B cell (primary cell): ENCODE measurements around the gene CASP9. TPM values are rescaled to one million over a fixed set of nuclear protein-coding genes. Genes with fewer than 3 reads are reported as not detected.

Source experiments
- ATAC-seq: fragments of 200-7000 bp; cut with Tn5 transposase; one replicate; pipeline ENCODE4 v1.10.0; 2021; ENCODE audit warnings: low read depth, mild to moderate bottlenecking, moderate number of reproducible peaks, moderate library complexity
- CTCF ChIA-PET: fragments of 350-600 bp; sonication (Branson Sonifier 250); formaldehyde crosslinking; loops from one replicate; lab custom pipeline; 2021; ENCODE audit warnings: antibody characterized with exemption, inconsistent platforms; lab: Charles Lee
- POLR2A ChIA-PET: fragments of 350-600 bp; sonication (Branson Sonifier 250); formaldehyde crosslinking; loops from one replicate; lab custom pipeline; 2021; ENCODE audit warnings: antibody characterized with exemption; lab: Charles Lee
- DNase-seq: peaks from one replicate; pipeline ENCODE4 v3.0.0; 2013
- H2AFZ ChIP-seq: 2 replicates; pipeline ENCODE4 v1.6.1; 2012; ENCODE audit warnings: mild to moderate bottlenecking, low read depth, low read length; ENCODE audit not compliant: insufficient read depth, poor library complexity, severe bottlenecking
- H3K27ac ChIP-seq, 2 donors: 1 replicate in 1 of 2; 2 replicates in 1 of 2; pipeline ENCODE4 v1.5.1; 2012 to 2013; ENCODE audit warnings: low read length in 2 of 2, mild to moderate bottlenecking in 2 of 2, moderate library complexity in 1 of 2
- H3K27me3 ChIP-seq, 4 experiments: fragments of 200-600 bp in 1 of 4; sonication (generic) in 1 of 4; replicated peaks in 1 of 4; 1 replicate in 2 of 4; 2 replicates in 2 of 4; pipeline versions ENCODE4 v1.6.1 to v1.7.0; 2013 to 2016; ENCODE audit warnings: low read length in 3 of 4, mild to moderate bottlenecking in 2 of 4, mixed read lengths in 1 of 4, moderate library complexity in 1 of 4; ENCODE audit not compliant: insufficient read depth in 4 of 4, control insufficient read depth in 3 of 4; ENCODE audit errors: control extremely low read depth in 1 of 4
- H3K36me3 ChIP-seq, 2 experiments: replicated peaks in 1 of 2; 1 replicate in 1 of 2; 2 replicates in 1 of 2; pipeline versions ENCODE4 v1.6.1 to v1.7.1; 2013; ENCODE audit warnings: low read length in 1 of 2; ENCODE audit not compliant: insufficient read depth in 2 of 2, control insufficient read depth in 1 of 2; ENCODE audit errors: control extremely low read depth in 1 of 2, extremely low read depth in 1 of 2
- H3K4me1 ChIP-seq, 2 donors: fragments of 200-600 bp in 1 of 2; sonication (generic) in 1 of 2; 1 replicate in 1 of 2; 2 replicates in 1 of 2; pipeline versions ENCODE4 v1.5.1 to v1.6.1; 2013 to 2017; ENCODE audit warnings: low read length in 2 of 2; ENCODE audit not compliant: control insufficient read depth in 2 of 2, insufficient read depth in 2 of 2
- H3K4me2 ChIP-seq: replicated peaks from 2 replicates; pipeline ENCODE3; 2012; ENCODE audit warnings: mild to moderate bottlenecking, low read depth, low read length; ENCODE audit not compliant: poor library complexity, severe bottlenecking
- H3K4me3 ChIP-seq, 5 experiments: fragments of 200-600 bp in 1 of 5; sonication (generic) in 1 of 5; 1 replicate in 3 of 5; 2 replicates in 2 of 5; pipeline versions ENCODE4 v1.5.1 to v1.7.0; 2011 to 2016; ENCODE audit warnings: low read length in 4 of 5, mild to moderate bottlenecking in 4 of 5, low read depth in 2 of 5, control low read depth in 1 of 5, moderate library complexity in 1 of 5; ENCODE audit not compliant: insufficient read depth in 1 of 5; ENCODE audit errors: control extremely low read depth in 1 of 5, extremely low read depth in 1 of 5
- H3K79me2 ChIP-seq: fragments of 200-600 bp; sonication (generic); one replicate; pipeline ENCODE4 v1.6.0; 2016; ENCODE audit warnings: low read length; ENCODE audit not compliant: control insufficient read depth, insufficient read depth
- H3K9ac ChIP-seq: fragments of 200-600 bp; sonication (generic); 2 replicates; pipeline ENCODE4 v1.6.1; 2017; ENCODE audit warnings: mild to moderate bottlenecking, low read length, moderate library complexity
- H3K9me3 ChIP-seq, 3 donors: one replicate each; pipeline versions ENCODE4 v1.6.1 to v1.7.1; 2013; ENCODE audit warnings: low read length in 2 of 3; ENCODE audit not compliant: control insufficient read depth in 2 of 3, insufficient read depth in 1 of 3; ENCODE audit errors: control extremely low read depth in 1 of 3
- H4K20me1 ChIP-seq: 2 replicates; pipeline ENCODE4 v1.6.0; 2012; ENCODE audit warnings: mild to moderate bottlenecking, low read length; ENCODE audit not compliant: insufficient read depth, control insufficient read depth, poor library complexity, severe bottlenecking
- H3K27ac Mint-ChIP-seq: one replicate; pipeline ENCODE4 v1.8.0; 2021; ENCODE audit warnings: mixed read lengths
- H3K27me3 Mint-ChIP-seq: one replicate; pipeline ENCODE4 v1.8.0; 2021; ENCODE audit warnings: mixed read lengths
- H3K4me1 Mint-ChIP-seq: one replicate; pipeline ENCODE4 v1.8.0; 2021; ENCODE audit warnings: mixed read lengths
- H3K4me3 Mint-ChIP-seq: one replicate; pipeline ENCODE4 v1.8.0; 2021; ENCODE audit warnings: mixed read lengths
- H3K9me3 Mint-ChIP-seq: one replicate; pipeline ENCODE4 v1.8.0; 2022; ENCODE audit warnings: mixed read lengths; ENCODE audit not compliant: insufficient read depth
- CTCF ChIP-seq: fragments of 200-600 bp; IDR thresholded peaks from one replicate; pipeline ENCODE4 v1.8.0; 2022; ENCODE audit warnings: antibody characterized with exemption, mild to moderate bottlenecking
- EZH2 ChIP-seq: IDR thresholded peaks from 2 replicates; pipeline ENCODE4 v1.6.1; 2012; ENCODE audit warnings: borderline replicate concordance, low read depth, mild to moderate bottlenecking, moderate library complexity, low read length; ENCODE audit not compliant: insufficient read depth, poor library complexity, severe bottlenecking
- WGBS: methylation state at CpG from one replicate; pipeline ENCODE4 v1.1.5; 2013; ENCODE audit warnings: missing lambda C conversion rate; ENCODE audit not compliant: insufficient coverage; 5-methylcytosine and 5-hydroxymethylcytosine counted together
- intact Hi-C: fragments of 100-400 bp; cut with micrococcal nuclease; formaldehyde crosslinking; loops from one replicate; pipeline ENCODE4 v1.10.0; 2022
- polyA plus RNA-seq: library from polyadenylated mRNA; depleted of rRNA; stranded (reverse); fragments of >200 nt; gene quantifications from 2 replicates; pipeline ENCODE4 v1.2.3, GENCODE V29; 2012
- total RNA-seq, 2 donors: library from RNA; stranded (reverse); fragments of 120-200 nt in 1 of 2; gene quantifications; 1 replicate in 1 of 2; 2 replicates in 1 of 2; pipeline versions ENCODE4 v1.2.3 to v1.2.4, GENCODE V29; 2013 to 2022

Gene CASP9
- total and polyA plus RNA-seq, 2 donors (not counting 1 experiment from before 2014, with no cell fraction given): 16.8 to 22.9 TPM

- intact Hi-C loops: no loop called here
- Histone ChIP-seq H3K4me2 (no peak overlapping the region), H3K4me3 (no peak overlapping the region), H3K9me3 (no peaks in the 10 kb centered on the region), H3K4me1 (no peaks in the 10 kb centered on the region), H2AFZ (no peak overlapping the region), H3K79me2 (peaks cover 10% of the 10 kb centered on the region), H4K20me1 (no peaks in the 10 kb centered on the region), H3K9ac (no peak overlapping the region), H3K36me3 (peaks cover 2 to 24% of the 10 kb centered on the region in 2 experiments), H3K27ac (no peak overlapping the region), H3K27me3 (no peaks in the 10 kb centered on the region)
- ChIA-PET POLR2A (no interaction called here), CTCF (no interaction called here)
- Mint-ChIP-seq H3K27ac (no peak overlapping the region), H3K9me3 (no peaks in the 10 kb centered on the region), H3K4me1 (no peaks in the 10 kb centered on the region), H3K4me3 (no peak overlapping the region), H3K27me3 (no peaks in the 10 kb centered on the region)
- no peak for ATAC-seq
- TF ChIP-seq CTCF (no peak), EZH2 (no peak)
- WGBS: no CpG with 5 or more reads among the region's 2 CpGs
- no peak for DNase-seq
These were observed 33.0 kb upstream of the CASP9 start for GRCh38 chr1:15557008-15557407.

DNA sequence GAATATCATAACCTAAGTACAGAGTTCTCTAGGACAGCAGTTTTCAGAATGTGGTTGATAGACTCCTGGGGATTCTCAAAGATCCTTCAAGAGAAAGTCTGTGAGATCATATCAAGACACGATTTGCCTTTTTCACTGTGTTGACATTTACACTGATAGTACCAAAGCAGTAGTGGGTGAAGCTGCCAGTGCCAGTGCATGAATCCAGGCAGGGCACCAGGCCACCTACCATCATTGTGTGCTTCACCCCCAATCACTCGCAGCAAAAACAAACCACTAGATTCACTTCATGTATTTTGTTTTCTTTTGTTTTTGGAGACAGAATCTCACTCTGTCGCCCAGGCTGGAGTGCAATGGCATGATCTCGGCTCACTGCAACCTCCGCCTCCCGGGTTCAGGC, 26.6 kb upstream of the CASP9 start:
- no peak for DNase-seq
- no peak overlapping the region for H3K27ac ChIP-seq
- no peak overlapping the region for H3K4me3 ChIP-seq
- H3K4me2 ChIP-seq: no peak overlapping the region
- TF ChIP-seq CTCF: no peak
- TF ChIP-seq EZH2: no peak
- Mint-ChIP-seq H3K27me3 (no peaks in the 10 kb centered on the region), H3K4me1 (peaks cover 4% of the 10 kb centered on the region), H3K4me3 (no peak overlapping the region), H3K27ac (peak overlapping the region; percentile 70), H3K9me3 (no peaks in the 10 kb centered on the region)
- peaks cover 2 to 35% of the 10 kb centered on the region in 2 experiments for H3K36me3 ChIP-seq
- no peaks in the 10 kb centered on the region for H4K20me1 ChIP-seq
- H3K79me2 ChIP-seq: no peaks in the 10 kb centered on the region
- WGBS: 100% methylated on average over 3 of the region's 6 CpGs
- CTCF ChIA-PET: no interaction called here
- no peak for ATAC-seq
- POLR2A ChIA-PET: no interaction called here
- no peaks in the 10 kb centered on the region for H3K27me3 ChIP-seq
- intact Hi-C loops: no loop called here
- H3K9me3 ChIP-seq: no peaks in the 10 kb centered on the region
- H2AFZ ChIP-seq: no peak overlapping the region
- H3K9ac ChIP-seq: no peak overlapping the region
- no peaks in the 10 kb centered on the region for H3K4me1 ChIP-seq
